Fibroblast of lung (primary cell): ENCODE results near the gene ZNF148.

Source experiments
- EZH2 ChIP-seq: IDR thresholded peaks from 2 replicates; pipeline ENCODE4 v1.5.1; 2012; ENCODE audit warnings: low read length, control low read depth, mild to moderate bottlenecking; ENCODE audit errors: missing control alignments
- TF ChIP-seq, protein P1 (sequence below), 2 donors: IDR thresholded peaks in 1 of 2; conservative IDR thresholded peaks in 1 of 2; 1 replicate in 1 of 2; 2 replicates in 1 of 2; pipeline ENCODE4 v1.5.1; 2011 to 2012; ENCODE audit warnings: low read length in 2 of 2, control low read depth in 1 of 2, inconsistent platforms in 1 of 2, low read depth in 1 of 2, mild to moderate bottlenecking in 1 of 2

DNA sequence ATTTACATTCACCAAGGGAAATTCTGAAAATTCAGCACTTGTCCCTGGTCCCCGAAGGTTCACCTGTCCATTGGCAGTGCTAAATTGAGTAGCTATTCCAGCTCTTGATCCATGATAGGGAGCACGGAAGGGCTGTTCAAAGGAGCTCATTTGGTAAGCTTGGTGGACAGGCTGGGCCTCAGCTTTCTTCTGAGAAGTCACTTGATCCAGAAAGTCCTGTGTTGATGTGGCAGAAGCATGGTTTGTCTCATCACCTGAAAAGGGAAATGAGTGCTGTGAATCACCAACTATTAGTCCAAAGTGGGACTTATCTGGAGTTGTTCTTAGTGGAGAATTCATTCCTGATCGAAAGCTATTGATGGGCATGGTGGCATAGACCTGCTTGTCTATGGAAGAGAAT, 142.7 kb downstream of the ZNF148 start:
- TF ChIP-seq, protein P1, sequence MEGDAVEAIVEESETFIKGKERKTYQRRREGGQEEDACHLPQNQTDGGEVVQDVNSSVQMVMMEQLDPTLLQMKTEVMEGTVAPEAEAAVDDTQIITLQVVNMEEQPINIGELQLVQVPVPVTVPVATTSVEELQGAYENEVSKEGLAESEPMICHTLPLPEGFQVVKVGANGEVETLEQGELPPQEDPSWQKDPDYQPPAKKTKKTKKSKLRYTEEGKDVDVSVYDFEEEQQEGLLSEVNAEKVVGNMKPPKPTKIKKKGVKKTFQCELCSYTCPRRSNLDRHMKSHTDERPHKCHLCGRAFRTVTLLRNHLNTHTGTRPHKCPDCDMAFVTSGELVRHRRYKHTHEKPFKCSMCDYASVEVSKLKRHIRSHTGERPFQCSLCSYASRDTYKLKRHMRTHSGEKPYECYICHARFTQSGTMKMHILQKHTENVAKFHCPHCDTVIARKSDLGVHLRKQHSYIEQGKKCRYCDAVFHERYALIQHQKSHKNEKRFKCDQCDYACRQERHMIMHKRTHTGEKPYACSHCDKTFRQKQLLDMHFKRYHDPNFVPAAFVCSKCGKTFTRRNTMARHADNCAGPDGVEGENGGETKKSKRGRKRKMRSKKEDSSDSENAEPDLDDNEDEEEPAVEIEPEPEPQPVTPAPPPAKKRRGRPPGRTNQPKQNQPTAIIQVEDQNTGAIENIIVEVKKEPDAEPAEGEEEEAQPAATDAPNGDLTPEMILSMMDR (conservative IDR thresholded peaks at IDR 0.05 in 1 of 2, IDR thresholded peaks at IDR 0.05 in 1 of 2; ENCODE audit: low read depth in 1 of 2, low read length in 2 of 2), result no peak
- no peak for TF ChIP-seq EZH2
